ENCODE measurements around the gene FAM43B.

FAM43B gene

GRCh38 chr1:20552728-20553445 is 514 bp downstream of the FAM43B start:
- DNase-seq (ENCODE audit: low read depth), result no peak

GRCh38 chr1:20555025-20555757 is 2.8 kb downstream of the FAM43B start:
- DNase-seq (ENCODE audit: low read depth), result no peak

DNA sequence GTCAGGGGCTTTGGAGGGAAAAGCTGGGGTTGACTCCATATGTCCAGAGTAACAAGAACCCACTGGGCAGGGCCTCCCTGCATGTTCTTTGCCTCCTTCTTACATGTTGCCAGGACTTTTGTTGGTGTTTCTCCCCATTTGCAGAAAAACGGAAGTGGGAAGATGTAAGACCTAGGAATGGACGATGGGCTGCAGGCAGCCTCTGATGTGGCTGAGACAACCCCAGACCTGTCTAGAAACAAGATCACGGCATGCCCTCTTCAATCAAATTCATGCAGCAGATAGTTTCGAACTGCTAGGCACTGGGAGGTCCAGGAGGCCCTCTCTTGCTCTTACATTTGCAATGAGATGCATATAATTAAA is 3.4 kb downstream of the FAM43B start:
- no peak for DNase-seq (ENCODE audit: low read depth)

GRCh38 chr1:20558191-20558590 is 5.8 kb downstream of the FAM43B start:
- peak; percentile 21 for DNase-seq (ENCODE audit: low read depth)

GRCh38 chr1:20560966-20561365 is 8.6 kb downstream of the FAM43B start:
- DNase-seq (ENCODE audit: low read depth), result no peak

GRCh38 chr1:20565234-20565633 is 12.9 kb downstream of the FAM43B start:
- no peak for DNase-seq (ENCODE audit: low read depth)

DNA sequence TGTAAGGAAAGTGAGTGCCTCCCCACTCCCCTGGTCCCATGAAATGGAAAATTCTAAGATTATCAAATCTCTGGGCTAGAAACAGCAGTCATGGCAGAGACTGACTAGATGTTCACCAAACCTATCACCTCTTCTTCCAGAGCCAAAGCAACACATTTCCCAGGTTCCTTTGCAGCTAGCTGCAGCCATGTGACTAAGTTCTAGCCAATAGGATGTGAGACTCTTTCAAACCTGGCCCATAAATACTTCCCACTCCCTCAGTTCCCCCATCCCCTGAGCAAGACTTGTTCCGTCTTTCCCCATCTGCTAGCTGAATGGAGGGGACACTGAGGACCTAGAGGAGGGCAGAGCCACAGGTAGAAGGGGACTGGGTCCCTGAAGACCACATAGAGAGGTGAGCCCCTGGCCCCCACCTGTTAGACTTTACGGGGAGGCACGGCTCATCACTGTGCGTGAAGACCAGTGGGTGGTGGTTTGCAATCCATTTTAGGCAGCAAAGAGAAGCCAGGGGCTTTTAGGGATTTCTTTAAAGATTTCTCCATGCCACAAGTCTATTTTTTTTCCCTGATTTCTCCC is 17.2 kb downstream of the FAM43B start:
- no peak for DNase-seq (ENCODE audit: low read depth)

DNA sequence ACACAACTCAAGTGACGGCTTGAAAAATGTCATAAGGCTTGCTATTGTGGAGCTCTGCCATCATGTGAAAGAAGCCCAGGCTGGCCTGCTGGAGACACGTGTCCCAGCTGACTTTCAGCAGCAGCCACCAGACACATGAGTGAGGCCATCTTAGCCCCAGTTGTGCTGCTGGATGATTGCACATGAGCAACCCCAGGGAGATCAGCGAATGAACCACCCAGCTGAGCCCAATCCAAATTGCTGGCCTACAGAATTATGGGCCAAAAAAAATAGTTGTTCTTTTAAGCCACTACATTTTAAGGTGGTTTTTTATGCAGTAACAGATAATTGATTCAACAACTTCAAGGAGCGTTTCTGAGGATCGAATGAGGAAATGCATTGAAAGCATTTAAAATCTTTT is 19.1 kb downstream of the FAM43B start:
- no peak for DNase-seq (ENCODE audit: low read depth)

- no peak for DNase-seq (ENCODE audit: low read depth)
Observed at GRCh38 chr1:20573987-20574386, 21.6 kb downstream of the FAM43B start.

- peak; percentile 86 for DNase-seq (ENCODE audit: low read depth)
Observed at GRCh38 chr1:20574686-20575540, 22.5 kb downstream of the FAM43B start.

GRCh38 chr1:20575541-20576336 is 23.4 kb downstream of the FAM43B start:
- DNase-seq (ENCODE audit: low read depth), result no peak

DNA sequence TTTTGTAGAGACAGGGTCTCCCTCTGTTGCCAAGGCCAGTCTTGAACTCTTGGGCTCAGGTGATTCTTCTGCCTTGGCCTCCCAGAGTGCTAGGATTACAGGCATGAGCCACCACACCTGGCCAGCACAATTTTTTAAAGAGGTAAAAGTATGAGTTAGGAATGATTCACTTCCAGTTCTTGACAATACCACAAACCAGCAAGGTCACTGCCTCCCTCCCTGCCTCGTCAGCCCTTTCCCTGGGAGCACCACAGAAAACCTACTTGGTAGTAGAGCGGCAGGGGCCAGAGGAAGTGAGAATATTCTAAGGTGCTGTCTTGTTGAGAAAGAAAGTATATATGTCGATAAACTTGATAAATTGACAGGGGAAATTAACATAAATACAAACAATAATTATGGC is 25.7 kb downstream of the FAM43B start:
- DNase-seq (ENCODE audit: low read depth), result no peak

GRCh38 chr1:20578721-20579395 is 26.5 kb downstream of the FAM43B start:
- DNase-seq (ENCODE audit: low read depth), result no peak

GRCh38 chr1:20584890-20585289 is 32.5 kb downstream of the FAM43B start:
- DNase-seq (ENCODE audit: low read depth), result no peak

- no peak for DNase-seq (ENCODE audit: low read depth)
Observed at GRCh38 chr1:20586953-20587660, 34.7 kb downstream of the FAM43B start.

- DNase-seq (ENCODE audit: low read depth), result no peak
Observed at GRCh38 chr1:20587661-20588053, 35.3 kb downstream of the FAM43B start.

- no peak for DNase-seq (ENCODE audit: low read depth)
Observed at GRCh38 chr1:20588634-20589225, 36.4 kb downstream of the FAM43B start, which contains the start of gene CDA. TSS of gene CDA (plus strand) at chr1:20589097. CDS start at chr1:20589130, 33 bp downstream.

DNA sequence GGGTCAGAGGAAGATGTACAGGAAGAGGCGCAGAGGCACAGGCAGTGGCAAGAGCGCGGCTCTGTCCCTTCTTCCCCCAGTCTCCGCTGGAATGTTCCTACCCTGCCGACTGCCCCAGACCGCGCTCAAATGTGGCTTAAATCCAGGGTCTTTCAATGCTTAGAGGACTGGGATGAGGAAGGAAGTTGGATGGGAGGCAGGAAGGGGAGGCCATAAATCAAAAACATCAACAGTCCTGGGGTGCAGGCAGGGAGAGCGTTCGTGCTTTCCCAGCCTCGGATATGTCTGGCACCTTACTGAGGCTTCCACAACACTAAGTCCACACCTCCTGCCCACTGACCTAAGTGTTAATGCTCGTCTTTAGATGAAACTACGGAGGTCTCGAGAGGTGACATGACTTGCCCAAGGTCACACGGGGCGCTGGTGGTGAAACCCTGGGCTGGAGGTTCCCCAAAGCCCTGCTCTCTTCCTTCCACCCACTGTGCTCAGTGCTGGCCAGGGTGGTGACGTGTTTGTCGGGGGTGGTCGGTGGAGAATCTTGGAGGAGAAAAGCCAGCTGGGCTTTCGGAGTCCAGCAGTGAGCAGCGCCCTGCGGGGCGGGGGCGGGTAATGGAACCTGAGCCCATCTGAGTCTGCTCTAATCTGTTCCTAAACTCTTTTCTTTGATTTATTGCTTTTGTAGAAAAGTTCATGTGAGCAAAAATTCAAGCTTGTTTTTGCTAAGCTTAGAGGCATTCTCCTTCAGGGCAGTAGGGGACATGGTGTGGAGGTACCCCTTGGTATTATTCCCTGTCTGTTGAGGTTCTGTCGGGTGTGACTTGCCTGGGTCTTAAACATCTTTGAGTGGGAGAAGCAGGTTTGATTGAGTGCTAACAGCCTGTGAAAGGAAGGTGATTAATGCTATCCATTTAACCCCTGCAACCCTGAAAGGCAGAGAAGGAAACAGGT is 37.2 kb downstream of the FAM43B start:
- DNase-seq (ENCODE audit: low read depth), result no peak

DNA sequence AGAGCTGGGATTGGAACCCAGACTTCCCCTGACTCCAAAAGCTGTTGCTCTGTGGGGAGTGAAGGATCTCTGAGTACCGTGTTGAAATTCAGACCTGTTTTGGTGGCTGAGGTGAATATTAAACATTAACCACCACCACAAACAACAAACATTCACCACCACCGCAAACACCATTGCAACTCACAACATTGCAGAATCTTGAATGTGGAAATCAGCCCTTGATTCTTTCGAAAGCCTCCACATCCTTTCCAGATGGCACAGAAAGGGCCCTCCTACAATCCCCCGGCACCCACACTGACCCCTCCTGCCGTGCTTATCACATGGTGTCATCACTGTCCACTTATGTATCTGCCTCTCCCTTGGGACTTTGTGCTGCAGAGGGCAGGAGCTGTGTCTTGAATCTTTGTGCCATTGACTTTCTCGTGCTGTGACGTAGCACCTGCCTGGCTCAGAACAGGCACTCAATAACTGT is 38.0 kb downstream of the FAM43B start:
- DNase-seq (ENCODE audit: low read depth), result no peak
